COLO668 (cell line): Measurements from ENCODE around the gene WDR89.
"Not testable (repeated sequence)": the region's sequence is repeated elsewhere in the genome, so short reads cannot be mapped to it uniquely, and the experiment has no call there.

Experiments
- DNase-seq: peaks from one replicate; lab custom pipeline; 2025; ENCODE audit not compliant: unreplicated experiment; lab: John Stamatoyannopoulos, UW

The WDR89 gene

DNA sequence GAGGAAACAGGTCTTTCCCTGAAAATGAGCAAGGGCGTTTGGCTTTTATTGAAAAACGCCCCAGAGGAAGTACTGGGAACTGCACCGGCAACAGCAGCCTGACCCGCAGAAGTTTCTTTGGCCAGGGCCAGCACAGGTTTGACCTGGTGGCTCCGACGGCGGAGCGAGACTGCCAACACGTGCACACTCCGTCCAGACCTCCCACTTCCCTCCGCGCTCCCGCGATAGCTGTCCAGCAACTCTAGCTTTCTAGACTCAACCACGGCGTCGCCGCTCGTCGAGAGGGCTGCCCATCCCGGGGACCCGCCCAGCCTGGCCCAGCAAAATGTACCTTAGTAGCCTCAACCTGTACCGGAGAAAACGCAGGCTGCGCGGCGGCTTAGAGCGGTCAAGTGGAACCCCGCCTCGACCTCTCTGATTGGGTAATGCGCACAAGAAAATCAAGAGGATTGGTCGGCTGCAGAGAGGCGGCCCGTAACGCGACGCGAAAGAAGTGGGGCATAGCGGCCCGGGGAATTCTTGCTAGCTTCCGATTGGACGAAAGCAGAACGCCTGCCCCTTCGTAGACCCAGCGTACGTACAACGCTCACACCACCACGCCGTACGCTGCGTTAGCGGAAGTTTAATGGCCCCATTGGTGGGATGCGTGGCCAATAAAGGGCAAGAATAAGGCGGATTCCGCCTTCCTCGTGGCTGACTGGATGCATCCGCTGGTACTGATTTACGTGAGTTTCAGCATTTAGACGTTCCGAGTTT is at the start of gene WDR89:
Gene WDR89, minus strand, starts transcription at position 399 of the 756 bp plus-strand sequence. CDS start 41,929 bp downstream, outside the sequence.
- peak; percentile 99 for DNase-seq

DNA sequence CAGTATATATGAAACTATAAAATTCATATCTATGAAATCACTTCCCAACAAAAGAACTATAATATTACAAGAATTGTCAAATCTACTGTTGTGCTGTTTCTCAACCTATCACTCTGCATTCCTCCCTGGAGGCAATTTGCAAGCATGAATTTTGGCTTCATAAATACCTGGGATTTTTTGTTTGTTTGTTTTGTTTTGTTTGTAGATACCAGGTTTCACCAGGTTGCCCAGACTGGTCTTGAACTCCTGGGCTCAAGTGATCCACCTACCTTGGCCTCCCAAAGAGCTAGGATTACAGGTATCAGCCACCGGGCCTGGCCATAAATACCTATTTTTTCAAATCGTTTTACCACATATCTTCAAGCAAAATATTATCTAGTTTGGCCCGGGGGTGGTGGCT is 47.5 kb upstream of the WDR89 start:
- no peak for DNase-seq

DNA sequence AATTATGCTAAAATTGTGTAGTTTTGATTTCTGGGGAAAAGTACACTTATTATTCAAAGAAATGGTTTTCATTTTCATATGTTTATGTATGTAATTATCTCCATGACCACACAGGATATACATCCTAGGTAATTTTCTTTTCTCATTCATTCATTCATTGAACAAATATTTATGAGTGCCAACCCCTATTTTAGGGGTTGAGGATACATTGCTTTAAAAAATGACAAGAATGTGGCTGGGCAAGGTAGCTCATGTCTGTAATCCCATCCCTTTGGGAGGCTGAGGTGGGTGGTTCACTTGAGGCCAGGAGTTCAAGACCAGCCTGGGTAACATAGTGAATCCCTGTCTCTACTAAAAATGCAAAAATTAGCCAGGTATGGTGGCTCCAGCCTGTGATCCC is 45.3 kb upstream of the WDR89 start:
- no peak for DNase-seq

- DNase-seq, result no peak
These were observed 43.7 kb upstream of the WDR89 start for GRCh38 chr14:63685401-63685800.

GRCh38 chr14:63682727-63683593 is 41.3 kb upstream of the WDR89 start:
- no peak for DNase-seq

DNA sequence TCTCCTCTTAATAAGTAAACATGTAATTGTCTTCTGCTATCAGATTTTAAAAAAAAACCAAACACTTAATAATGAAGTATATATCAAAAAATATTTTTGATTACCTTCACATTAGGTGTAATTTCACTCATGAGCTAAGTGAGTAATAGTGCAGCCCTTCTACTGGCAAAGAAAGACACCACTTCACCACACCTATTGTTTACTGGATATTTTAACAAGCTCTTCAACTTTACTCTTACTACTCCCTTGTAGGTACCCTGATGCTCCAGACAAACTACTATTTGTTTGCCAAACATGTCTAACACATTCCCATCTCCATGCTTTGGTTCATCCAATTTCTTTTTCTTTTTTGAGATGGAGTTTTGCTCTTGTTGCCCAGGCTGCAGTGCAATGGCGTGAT is 36.9 kb upstream of the WDR89 start:
- DNase-seq, result no peak

DNA sequence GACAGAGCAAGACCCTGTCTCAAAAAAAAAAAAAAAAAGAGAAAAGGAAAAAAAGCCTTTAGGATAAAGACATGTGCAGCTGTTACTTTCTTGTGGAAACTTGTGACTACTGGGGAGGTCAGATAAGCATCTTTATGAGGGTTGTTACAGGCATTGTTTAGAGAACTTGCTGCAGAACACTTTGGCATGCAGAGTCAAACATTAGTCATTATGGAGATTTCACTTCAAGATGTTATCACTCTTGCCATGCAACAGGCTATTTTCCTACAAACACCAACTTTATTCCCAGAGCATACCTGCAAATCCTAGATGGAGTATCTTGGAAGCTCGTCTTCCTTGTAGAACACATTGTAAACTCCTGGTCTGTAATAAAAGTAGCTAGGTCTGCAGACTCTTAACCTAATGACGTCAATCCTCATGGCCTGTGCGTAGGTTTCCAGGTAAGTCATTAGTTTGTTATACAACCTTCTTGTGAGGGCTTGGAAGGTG is 36.3 kb upstream of the WDR89 start:
- DNase-seq, result no peak

- no peak for DNase-seq
These were observed 34.9 kb upstream of the WDR89 start for GRCh38 chr14:63676615-63677014.

- no peak for DNase-seq
These were observed 32.3 kb upstream of the WDR89 start for GRCh38 chr14:63673886-63674497.

- DNase-seq, result no peak
These were observed 31.6 kb upstream of the WDR89 start for GRCh38 chr14:63673255-63673654.

- no peak for DNase-seq
These were observed 30.9 kb upstream of the WDR89 start for GRCh38 chr14:63672417-63673180.

DNA sequence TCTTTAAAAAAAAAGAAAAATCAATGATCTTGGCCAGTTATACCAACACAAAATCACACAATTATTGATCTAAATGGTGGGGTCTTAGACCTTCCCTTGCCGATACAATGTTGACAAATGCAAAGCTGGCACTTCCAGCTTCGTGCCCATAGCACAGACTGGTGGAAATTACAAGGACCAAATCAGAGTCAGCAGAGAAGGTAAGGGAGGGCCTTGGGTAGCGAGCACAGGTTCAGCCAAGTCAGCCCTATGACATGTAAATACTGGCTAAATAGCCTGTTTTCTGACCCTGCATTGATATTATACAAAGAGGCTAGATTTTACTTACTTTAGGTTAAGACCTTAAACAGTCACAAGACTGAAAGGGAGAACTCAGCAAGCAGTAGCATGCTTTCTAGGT is 30.3 kb upstream of the WDR89 start:
- DNase-seq, result no peak

GRCh38 chr14:63670692-63671091 is 29.0 kb upstream of the WDR89 start:
- DNase-seq, result no peak

GRCh38 chr14:63666335-63666734 is 24.7 kb upstream of the WDR89 start:
- DNase-seq, result no peak

DNA sequence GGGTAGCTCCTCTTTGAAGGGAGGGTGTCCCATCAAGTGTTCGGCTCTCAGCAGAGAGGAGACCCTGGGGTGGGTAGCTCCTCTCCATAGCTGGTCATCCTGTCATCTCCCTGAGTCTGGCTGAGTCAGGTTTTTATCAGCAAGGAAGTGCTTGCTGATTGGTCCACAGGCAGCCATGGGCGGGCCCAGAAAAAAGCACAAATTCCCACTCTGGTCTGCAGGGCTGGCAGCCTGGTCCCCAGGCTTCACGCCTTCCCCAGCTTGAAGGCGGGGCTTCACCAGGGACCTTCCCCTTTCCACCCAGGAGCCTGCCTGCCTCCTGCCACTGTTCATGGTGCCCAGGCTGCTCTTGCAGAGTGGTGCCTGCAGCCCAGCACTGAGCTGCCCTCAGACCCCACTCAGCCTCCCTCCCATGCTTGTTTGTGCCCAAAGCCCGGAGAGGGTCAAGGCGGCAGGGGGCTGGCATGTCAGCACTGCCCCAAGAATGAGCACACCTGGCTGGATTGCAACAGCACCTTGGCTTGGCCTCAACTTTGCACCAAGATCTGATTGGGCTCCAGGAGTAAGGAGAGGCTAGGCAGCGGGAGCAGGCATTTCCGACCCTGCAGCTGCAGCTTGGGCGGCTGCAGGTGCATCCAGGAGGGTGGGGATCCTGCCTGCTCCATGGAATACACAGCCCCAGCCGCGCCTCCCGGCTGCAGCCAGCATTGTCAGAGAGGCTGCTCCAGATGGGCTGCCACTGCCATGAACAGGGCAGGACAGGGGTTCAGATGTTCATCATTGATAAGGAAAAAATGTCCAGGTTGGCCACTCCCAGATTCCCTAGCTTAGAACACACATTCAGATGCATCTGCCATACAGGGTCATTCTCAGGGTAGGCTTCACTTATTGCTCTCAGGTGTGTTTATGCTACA is 22.0 kb upstream of the WDR89 start:
- DNase-seq, result no peak

DNA sequence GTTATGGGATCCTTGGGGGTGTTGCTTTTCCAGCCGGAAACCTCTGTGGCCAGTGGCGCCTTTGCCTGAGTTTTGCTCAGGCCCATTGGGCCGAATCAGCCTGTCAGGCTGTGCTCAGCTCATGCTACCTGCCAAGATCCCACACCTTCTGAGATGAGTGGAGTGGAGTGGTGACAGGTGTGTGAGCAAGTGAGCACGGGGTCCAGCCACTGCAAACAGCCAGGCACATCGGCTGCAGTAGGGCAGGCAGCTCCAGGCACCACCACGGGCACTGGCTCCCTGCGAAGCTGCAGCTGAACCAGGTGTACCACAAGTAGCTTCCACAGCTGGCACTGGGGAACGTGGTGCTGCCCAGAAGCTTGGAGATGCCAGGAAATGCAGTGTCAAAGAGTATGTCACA is 21.1 kb upstream of the WDR89 start:
- no peak for DNase-seq

DNA sequence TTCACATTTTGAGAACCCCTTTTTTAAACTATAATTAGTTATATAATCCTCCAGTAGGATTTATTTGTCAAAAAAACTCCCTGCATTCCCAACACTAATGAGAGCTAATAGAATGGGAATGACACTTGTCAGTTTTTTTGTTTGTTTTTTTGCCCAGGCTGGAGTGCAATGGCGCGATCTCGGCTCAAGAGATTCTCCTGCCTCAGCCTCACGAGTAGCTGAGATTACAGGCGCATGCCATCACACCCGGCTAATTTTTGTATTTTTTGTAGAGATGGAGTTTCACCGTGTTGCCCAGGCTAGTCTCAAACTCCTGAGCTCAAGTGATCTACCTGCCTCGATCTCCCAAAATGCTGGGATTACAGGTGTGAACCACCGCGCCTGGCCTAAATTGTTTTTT is 20.2 kb upstream of the WDR89 start:
- DNase-seq, result not testable (repeated sequence)

DNA sequence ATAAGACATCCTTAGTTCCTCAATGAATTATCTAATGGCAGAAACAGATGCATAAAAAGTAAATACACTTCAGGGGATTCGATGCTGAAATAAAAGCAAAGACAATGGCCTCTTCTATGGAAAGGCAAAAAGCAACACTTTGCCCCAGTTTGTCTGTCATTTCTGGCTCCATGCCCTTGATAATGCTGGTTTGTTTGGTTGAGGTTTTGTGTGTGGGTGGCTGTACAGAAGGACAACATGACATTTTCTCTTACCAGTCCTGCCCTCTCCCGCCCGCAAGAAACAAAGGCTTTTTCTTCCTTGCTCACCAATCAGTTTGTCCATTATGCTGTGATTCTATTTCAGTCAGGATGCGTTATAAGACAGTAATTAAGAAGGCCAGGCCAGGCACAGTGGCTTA is 18.1 kb upstream of the WDR89 start:
- DNase-seq, result no peak

DNA sequence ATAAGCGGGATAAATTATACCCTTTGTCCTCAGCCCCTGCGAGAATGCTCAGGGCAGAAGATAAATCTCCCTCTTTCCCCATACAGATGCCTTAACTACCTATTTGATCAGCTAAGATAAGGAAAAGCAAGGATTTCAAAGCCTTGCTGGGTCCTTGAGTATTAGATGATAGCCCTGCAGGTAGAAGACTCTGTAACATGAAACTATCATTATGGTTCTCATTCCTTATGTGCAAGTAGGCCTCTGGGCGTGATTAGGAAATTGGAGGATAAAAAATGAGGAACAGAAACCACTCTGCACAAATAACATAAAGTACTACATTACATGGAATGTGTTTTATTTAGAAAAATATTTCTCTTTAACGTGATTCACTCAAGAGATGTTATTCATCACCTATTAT is 14.5 kb upstream of the WDR89 start:
- DNase-seq, result no peak

- no peak for DNase-seq
These were observed 13.3 kb upstream of the WDR89 start for GRCh38 chr14:63654936-63655335.
